Liver (tissue), 9 donors: ENCODE data around the gene ARMC2. TPM values are rescaled to one million over a fixed set of nuclear protein-coding genes. Genes with fewer than 3 reads are reported as not detected.

ENCODE experiments used
- DNase-seq: peaks from one replicate; pipeline ENCODE4 v3.0.0-alpha.2; 2017; ENCODE audit warnings: low spot score
- H3K27ac ChIP-seq, 2 donors: one replicate each; pipeline ENCODE4 v1.7.0; 2013; ENCODE audit warnings: inconsistent platforms in 2 of 2, low read length in 2 of 2, control low read depth in 1 of 2, low read depth in 1 of 2, mild to moderate bottlenecking in 1 of 2
- H3K27me3 ChIP-seq, 4 donors: one replicate each; pipeline versions ENCODE4 v1.6.1 to v1.7.0; 2013; ENCODE audit warnings: low read length in 3 of 4, inconsistent platforms in 1 of 4, mild to moderate bottlenecking in 1 of 4, moderate library complexity in 1 of 4; ENCODE audit not compliant: control insufficient read depth in 4 of 4, insufficient read depth in 4 of 4
- H3K36me3 ChIP-seq, 4 donors: one replicate each; pipeline versions ENCODE4 v1.6.1 to v1.7.0; 2013; ENCODE audit warnings: low read length in 3 of 4, mild to moderate bottlenecking in 3 of 4, low read depth in 1 of 4, moderate library complexity in 1 of 4; ENCODE audit not compliant: control insufficient read depth in 4 of 4, insufficient read depth in 3 of 4
- H3K4me1 ChIP-seq, 4 donors: one replicate each; pipeline versions ENCODE4 v1.6.1 to v1.7.0; 2013; ENCODE audit warnings: low read length in 3 of 4, mild to moderate bottlenecking in 3 of 4, moderate library complexity in 1 of 4; ENCODE audit not compliant: control insufficient read depth in 4 of 4, insufficient read depth in 4 of 4
- H3K4me3 ChIP-seq, 3 donors: one replicate each; pipeline versions ENCODE4 v1.6.1 to v1.7.0; 2013; ENCODE audit warnings: low read length in 3 of 3, control low read depth in 1 of 3, low read depth in 1 of 3, mild to moderate bottlenecking in 1 of 3
- H3K9ac ChIP-seq, 2 donors: one replicate each; pipeline ENCODE4 v1.7.0; 2013; ENCODE audit warnings: low read length in 2 of 2, mild to moderate bottlenecking in 2 of 2, moderate library complexity in 2 of 2, control low read depth in 1 of 2, low read depth in 1 of 2
- H3K9me3 ChIP-seq, 4 donors: one replicate each; pipeline versions ENCODE4 v1.6.1 to v1.7.0; 2013; ENCODE audit warnings: low read length in 3 of 4; ENCODE audit not compliant: control insufficient read depth in 4 of 4
- EGR1 ChIP-seq, 2 donors: IDR thresholded peaks; 2 replicates each; pipeline ENCODE4 v1.6.1; 2016 to 2018; ENCODE audit warnings: antibody characterized with exemption in 2 of 2, low read depth in 2 of 2
- FOXA1 ChIP-seq: IDR thresholded peaks from 2 replicates; pipeline ENCODE4 v1.6.1; 2016; ENCODE audit warnings: antibody characterized with exemption
- FOXA2 ChIP-seq: IDR thresholded peaks from 2 replicates; pipeline ENCODE4 v1.6.1; 2016; ENCODE audit warnings: antibody characterized with exemption
- GABPA ChIP-seq, 2 donors: IDR thresholded peaks in 1 of 2; conservative IDR thresholded peaks in 1 of 2; 2 replicates each; pipeline ENCODE4 v1.6.1; 2016; ENCODE audit warnings: antibody characterized with exemption in 2 of 2, mild to moderate bottlenecking in 1 of 2, moderate library complexity in 1 of 2
- HNF4A ChIP-seq, 2 donors: conservative IDR thresholded peaks; 2 replicates each; pipeline ENCODE4 v1.6.1; 2016; ENCODE audit warnings: antibody characterized with exemption in 2 of 2, mild to moderate bottlenecking in 2 of 2
- HNF4G ChIP-seq: IDR thresholded peaks from 2 replicates; pipeline ENCODE4 v1.6.1; 2016; ENCODE audit warnings: antibody characterized with exemption
- JUND ChIP-seq, 2 donors: IDR thresholded peaks; 2 replicates each; pipeline ENCODE4 v1.6.1; 2016; ENCODE audit warnings: antibody characterized with exemption in 2 of 2
- NR2F2 ChIP-seq: IDR thresholded peaks from 2 replicates; pipeline ENCODE4 v1.6.1; 2016; ENCODE audit warnings: antibody characterized with exemption
- RAD21 ChIP-seq, 2 donors: IDR thresholded peaks; 2 replicates each; pipeline ENCODE4 v1.6.1; 2016; ENCODE audit warnings: antibody characterized with exemption in 2 of 2, mild to moderate bottlenecking in 2 of 2
- RXRA ChIP-seq, 2 donors: IDR thresholded peaks; 2 replicates each; pipeline ENCODE4 v1.6.1; 2017 to 2018; ENCODE audit warnings: antibody characterized with exemption in 2 of 2, mild to moderate bottlenecking in 1 of 2
- SP1 ChIP-seq: IDR thresholded peaks from 2 replicates; pipeline ENCODE4 v1.6.1; 2018; ENCODE audit warnings: antibody characterized with exemption, mild to moderate bottlenecking
- TAF1 ChIP-seq: conservative IDR thresholded peaks from 2 replicates; pipeline ENCODE4 v1.6.1; 2016; ENCODE audit warnings: antibody characterized with exemption, mild to moderate bottlenecking
- YY1 ChIP-seq: IDR thresholded peaks from 2 replicates; pipeline ENCODE4 v1.6.1; 2016; ENCODE audit warnings: antibody characterized with exemption, mild to moderate bottlenecking
- WGBS: extraction: QIAGEN DNeasy Blood & Tissue Kit; methylation state at CpG from one replicate; pipeline ENCODE4 v1.1.7; 2013; 5-methylcytosine and 5-hydroxymethylcytosine counted together
- polyA plus RNA-seq, 2 donors: library from polyadenylated mRNA; stranded (reverse) in 1 of 2; unstranded in 1 of 2; fragments of 200-250 nt in 1 of 2; fragments of >200 nt in 1 of 2; fragmentation: Nextera tagmentation in 1 of 2; extraction: Ambion mirVana in 1 of 2; gene quantifications; one replicate each; pipeline versions ENCODE4 v1.2.1 to v1.2.3, GENCODE V29; 2013 to 2015
- total RNA-seq, 2 donors: library from RNA; depleted of rRNA; stranded (reverse); fragments of >200 nt; gene quantifications; one replicate each; pipeline ENCODE4 v1.2.3, GENCODE V29; 2014
- TF ChIP-seq, protein P1 (sequence below): IDR thresholded peaks from 2 replicates; pipeline ENCODE4 v1.6.1; 2016; ENCODE audit warnings: antibody characterized with exemption
- TF ChIP-seq, protein P2 (sequence below): IDR thresholded peaks from 2 replicates; pipeline ENCODE4 v1.6.1; 2016; ENCODE audit warnings: antibody characterized with exemption, mild to moderate bottlenecking
- TF ChIP-seq, protein P3 (sequence below): fragments of 150-350 bp; IDR thresholded peaks from 2 replicates; pipeline ENCODE4 v1.5.1; 2017; ENCODE audit warnings: improper control_type of control experiment, low read depth, low read length; ENCODE audit not compliant: missing input control
- TF ChIP-seq, protein P4 (sequence below): IDR thresholded peaks from 2 replicates; pipeline ENCODE4 v1.6.1; 2016; ENCODE audit warnings: antibody characterized with exemption
- TF ChIP-seq, protein P5 (sequence below): IDR thresholded peaks from 2 replicates; pipeline ENCODE4 v1.6.1; 2016; ENCODE audit warnings: antibody characterized with exemption
- donor health status: healthy.
- donor health status: healthy.
- donor health status: healthy.
- donor health status: healthy.
- donor health status: healthy.

Gene ARMC2
- total and polyA plus RNA-seq, 4 donors = 0.24 to 1.5 (median 0.73) TPM

DNA sequence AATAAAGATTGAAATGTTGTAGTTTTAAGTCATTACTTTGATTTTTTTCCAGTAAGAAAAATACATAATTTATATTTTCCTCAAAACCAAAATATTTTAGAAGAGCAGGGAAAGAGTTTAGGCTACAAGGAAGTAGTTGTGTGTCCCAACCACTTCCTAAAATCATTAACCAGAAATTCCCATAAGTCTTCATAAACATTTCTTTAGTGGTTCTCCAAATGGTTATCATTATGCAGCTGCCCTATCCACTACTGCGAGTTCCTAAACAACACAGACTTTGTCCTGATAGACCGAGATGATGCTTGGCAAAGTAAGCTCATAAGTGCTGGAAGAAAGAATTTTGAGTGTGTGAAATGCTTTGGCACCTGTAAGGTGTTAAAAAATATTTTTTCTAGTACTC, 93.6 kb downstream of the ARMC2 start:
- Histone ChIP-seq H3K4me3 (no peak overlapping the region), H3K9me3 (no peaks in the 10 kb centered on the region), H3K27ac (no peak overlapping the region), H3K9ac (no peak overlapping the region), H3K4me1 (no peaks in the 10 kb centered on the region), H3K27me3 (no peaks in the 10 kb centered on the region), H3K36me3 (no peaks in the 10 kb centered on the region)
- TF ChIP-seq, protein P1, sequence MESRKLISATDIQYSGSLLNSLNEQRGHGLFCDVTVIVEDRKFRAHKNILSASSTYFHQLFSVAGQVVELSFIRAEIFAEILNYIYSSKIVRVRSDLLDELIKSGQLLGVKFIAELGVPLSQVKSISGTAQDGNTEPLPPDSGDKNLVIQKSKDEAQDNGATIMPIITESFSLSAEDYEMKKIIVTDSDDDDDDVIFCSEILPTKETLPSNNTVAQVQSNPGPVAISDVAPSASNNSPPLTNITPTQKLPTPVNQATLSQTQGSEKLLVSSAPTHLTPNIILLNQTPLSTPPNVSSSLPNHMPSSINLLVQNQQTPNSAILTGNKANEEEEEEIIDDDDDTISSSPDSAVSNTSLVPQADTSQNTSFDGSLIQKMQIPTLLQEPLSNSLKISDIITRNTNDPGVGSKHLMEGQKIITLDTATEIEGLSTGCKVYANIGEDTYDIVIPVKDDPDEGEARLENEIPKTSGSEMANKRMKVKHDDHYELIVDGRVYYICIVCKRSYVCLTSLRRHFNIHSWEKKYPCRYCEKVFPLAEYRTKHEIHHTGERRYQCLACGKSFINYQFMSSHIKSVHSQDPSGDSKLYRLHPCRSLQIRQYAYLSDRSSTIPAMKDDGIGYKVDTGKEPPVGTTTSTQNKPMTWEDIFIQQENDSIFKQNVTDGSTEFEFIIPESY = no peak
- no peak for TF ChIP-seq RXRA (IDR thresholded peaks at IDR 0.05)
- no peak for TF ChIP-seq FOXA1
- TF ChIP-seq EGR1 (IDR thresholded peaks at IDR 0.05; ENCODE audit: low read depth in 2 of 2) = no peak
- TF ChIP-seq SP1 = no peak
- TF ChIP-seq HNF4A (conservative IDR thresholded peaks at IDR 0.05) = no peak
- TF ChIP-seq, protein P2, sequence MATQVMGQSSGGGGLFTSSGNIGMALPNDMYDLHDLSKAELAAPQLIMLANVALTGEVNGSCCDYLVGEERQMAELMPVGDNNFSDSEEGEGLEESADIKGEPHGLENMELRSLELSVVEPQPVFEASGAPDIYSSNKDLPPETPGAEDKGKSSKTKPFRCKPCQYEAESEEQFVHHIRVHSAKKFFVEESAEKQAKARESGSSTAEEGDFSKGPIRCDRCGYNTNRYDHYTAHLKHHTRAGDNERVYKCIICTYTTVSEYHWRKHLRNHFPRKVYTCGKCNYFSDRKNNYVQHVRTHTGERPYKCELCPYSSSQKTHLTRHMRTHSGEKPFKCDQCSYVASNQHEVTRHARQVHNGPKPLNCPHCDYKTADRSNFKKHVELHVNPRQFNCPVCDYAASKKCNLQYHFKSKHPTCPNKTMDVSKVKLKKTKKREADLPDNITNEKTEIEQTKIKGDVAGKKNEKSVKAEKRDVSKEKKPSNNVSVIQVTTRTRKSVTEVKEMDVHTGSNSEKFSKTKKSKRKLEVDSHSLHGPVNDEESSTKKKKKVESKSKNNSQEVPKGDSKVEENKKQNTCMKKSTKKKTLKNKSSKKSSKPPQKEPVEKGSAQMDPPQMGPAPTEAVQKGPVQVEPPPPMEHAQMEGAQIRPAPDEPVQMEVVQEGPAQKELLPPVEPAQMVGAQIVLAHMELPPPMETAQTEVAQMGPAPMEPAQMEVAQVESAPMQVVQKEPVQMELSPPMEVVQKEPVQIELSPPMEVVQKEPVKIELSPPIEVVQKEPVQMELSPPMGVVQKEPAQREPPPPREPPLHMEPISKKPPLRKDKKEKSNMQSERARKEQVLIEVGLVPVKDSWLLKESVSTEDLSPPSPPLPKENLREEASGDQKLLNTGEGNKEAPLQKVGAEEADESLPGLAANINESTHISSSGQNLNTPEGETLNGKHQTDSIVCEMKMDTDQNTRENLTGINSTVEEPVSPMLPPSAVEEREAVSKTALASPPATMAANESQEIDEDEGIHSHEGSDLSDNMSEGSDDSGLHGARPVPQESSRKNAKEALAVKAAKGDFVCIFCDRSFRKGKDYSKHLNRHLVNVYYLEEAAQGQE = no peak
- TF ChIP-seq JUND (IDR thresholded peaks at IDR 0.05) = no peak
- TF ChIP-seq, protein P3, sequence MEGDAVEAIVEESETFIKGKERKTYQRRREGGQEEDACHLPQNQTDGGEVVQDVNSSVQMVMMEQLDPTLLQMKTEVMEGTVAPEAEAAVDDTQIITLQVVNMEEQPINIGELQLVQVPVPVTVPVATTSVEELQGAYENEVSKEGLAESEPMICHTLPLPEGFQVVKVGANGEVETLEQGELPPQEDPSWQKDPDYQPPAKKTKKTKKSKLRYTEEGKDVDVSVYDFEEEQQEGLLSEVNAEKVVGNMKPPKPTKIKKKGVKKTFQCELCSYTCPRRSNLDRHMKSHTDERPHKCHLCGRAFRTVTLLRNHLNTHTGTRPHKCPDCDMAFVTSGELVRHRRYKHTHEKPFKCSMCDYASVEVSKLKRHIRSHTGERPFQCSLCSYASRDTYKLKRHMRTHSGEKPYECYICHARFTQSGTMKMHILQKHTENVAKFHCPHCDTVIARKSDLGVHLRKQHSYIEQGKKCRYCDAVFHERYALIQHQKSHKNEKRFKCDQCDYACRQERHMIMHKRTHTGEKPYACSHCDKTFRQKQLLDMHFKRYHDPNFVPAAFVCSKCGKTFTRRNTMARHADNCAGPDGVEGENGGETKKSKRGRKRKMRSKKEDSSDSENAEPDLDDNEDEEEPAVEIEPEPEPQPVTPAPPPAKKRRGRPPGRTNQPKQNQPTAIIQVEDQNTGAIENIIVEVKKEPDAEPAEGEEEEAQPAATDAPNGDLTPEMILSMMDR = no peak
- no peak for TF ChIP-seq FOXA2
- TF ChIP-seq, protein P4, sequence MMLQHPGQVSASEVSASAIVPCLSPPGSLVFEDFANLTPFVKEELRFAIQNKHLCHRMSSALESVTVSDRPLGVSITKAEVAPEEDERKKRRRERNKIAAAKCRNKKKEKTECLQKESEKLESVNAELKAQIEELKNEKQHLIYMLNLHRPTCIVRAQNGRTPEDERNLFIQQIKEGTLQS = no peak
- TF ChIP-seq RAD21 (IDR thresholded peaks at IDR 0.05) = no peak
- no peak for TF ChIP-seq YY1
- no peak for TF ChIP-seq HNF4G
- TF ChIP-seq, protein P5, sequence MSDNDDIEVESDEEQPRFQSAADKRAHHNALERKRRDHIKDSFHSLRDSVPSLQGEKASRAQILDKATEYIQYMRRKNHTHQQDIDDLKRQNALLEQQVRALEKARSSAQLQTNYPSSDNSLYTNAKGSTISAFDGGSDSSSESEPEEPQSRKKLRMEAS = no peak
- no peak for TF ChIP-seq GABPA (IDR thresholded peaks at IDR 0.05 in 1 of 2, conservative IDR thresholded peaks at IDR 0.05 in 1 of 2)
- no peak for TF ChIP-seq NR2F2
- TF ChIP-seq TAF1 = no peak
- no peak for DNase-seq
- WGBS = 80% methylated on average over 2 of the region's 2 CpGs
